ENCODE measurements around the gene ZFYVE28.

Gene ZFYVE28

GRCh38 chr4:2268357-2269205, 149.9 kb downstream of the ZFYVE28 start:
- FAIRE-seq (no peak), DNase-seq (ENCODE audit: insufficient read length, low spot score) (no peak)
- TF ChIP-seq PAX5 (IDR thresholded peaks at IDR 0.05; ENCODE audit: insufficient read depth, low read length, severe bottlenecking) (no peak), TAF1 (IDR thresholded peaks at IDR 0.05; ENCODE audit: low read depth, low read length) (no peak), POLR2A (IDR thresholded peaks at IDR 0.05; ENCODE audit: low read depth, low read length) (no peak), POU2F2 (IDR thresholded peaks at IDR 0.05; ENCODE audit: low read depth, low read length) (no peak), POLR2AphosphoS5 (IDR thresholded peaks at IDR 0.05; ENCODE audit: low read depth, low read length) (no peak), SPI1 (IDR thresholded peaks at IDR 0.05; ENCODE audit: low read depth, low read length) (no peak)

- FAIRE-seq (no peak), DNase-seq (ENCODE audit: insufficient read length, low spot score) (no peak)
- TF ChIP-seq PAX5 (IDR thresholded peaks at IDR 0.05; ENCODE audit: insufficient read depth, low read length, severe bottlenecking), result no peak
- no peak for TF ChIP-seq TAF1 (IDR thresholded peaks at IDR 0.05; ENCODE audit: low read depth, low read length)
- TF ChIP-seq SPI1 (IDR thresholded peaks at IDR 0.05; ENCODE audit: low read depth, low read length), result no peak
- no peak for TF ChIP-seq POU2F2 (IDR thresholded peaks at IDR 0.05; ENCODE audit: low read depth, low read length)
- TF ChIP-seq POLR2A (IDR thresholded peaks at IDR 0.05; ENCODE audit: low read depth, low read length), result no peak
- no peak for TF ChIP-seq POLR2AphosphoS5 (IDR thresholded peaks at IDR 0.05; ENCODE audit: low read depth, low read length)
These were observed 150.6 kb downstream of the ZFYVE28 start for GRCh38 chr4:2267841-2268240.

- FAIRE-seq (no peak), DNase-seq (ENCODE audit: insufficient read length, low spot score) (no peak)
These were observed 151.1 kb downstream of the ZFYVE28 start for GRCh38 chr4:2267320-2267811.

GRCh38 chr4:2266821-2267220, 151.6 kb downstream of the ZFYVE28 start:
- no peak for TF ChIP-seq PAX5 (IDR thresholded peaks at IDR 0.05; ENCODE audit: insufficient read depth, low read length, severe bottlenecking)
- TF ChIP-seq POLR2A (IDR thresholded peaks at IDR 0.05; ENCODE audit: low read depth, low read length), result no peak
- no peak for TF ChIP-seq POLR2AphosphoS5 (IDR thresholded peaks at IDR 0.05; ENCODE audit: low read depth, low read length)
- TF ChIP-seq POU2F2 (IDR thresholded peaks at IDR 0.05; ENCODE audit: low read depth, low read length), result no peak
- no peak for TF ChIP-seq SPI1 (IDR thresholded peaks at IDR 0.05; ENCODE audit: low read depth, low read length)
- TF ChIP-seq TAF1 (IDR thresholded peaks at IDR 0.05; ENCODE audit: low read depth, low read length), result no peak
- no peak for FAIRE-seq

More at GRCh38 chr4:2267320-2267811, 151.1 kb downstream of the ZFYVE28 start:
- no peak for TF ChIP-seq POLR2AphosphoS5 (IDR thresholded peaks at IDR 0.05; ENCODE audit: low read depth, low read length)
- no peak for TF ChIP-seq TAF1 (IDR thresholded peaks at IDR 0.05; ENCODE audit: low read depth, low read length)
- TF ChIP-seq SPI1 (IDR thresholded peaks at IDR 0.05; ENCODE audit: low read depth, low read length), result no peak
- TF ChIP-seq POU2F2 (IDR thresholded peaks at IDR 0.05; ENCODE audit: low read depth, low read length), result no peak
- TF ChIP-seq POLR2A (IDR thresholded peaks at IDR 0.05; ENCODE audit: low read depth, low read length), result no peak
- TF ChIP-seq PAX5 (IDR thresholded peaks at IDR 0.05; ENCODE audit: insufficient read depth, low read length, severe bottlenecking), result no peak

GRCh38 chr4:2266181-2266580, 152.3 kb downstream of the ZFYVE28 start:
- DNase-seq (ENCODE audit: insufficient read length, low spot score) (no peak), FAIRE-seq (no peak)
- TF ChIP-seq POU2F2 (IDR thresholded peaks at IDR 0.05; ENCODE audit: low read depth, low read length) (no peak), POLR2AphosphoS5 (IDR thresholded peaks at IDR 0.05; ENCODE audit: low read depth, low read length) (no peak), POLR2A (IDR thresholded peaks at IDR 0.05; ENCODE audit: low read depth, low read length) (no peak), SPI1 (IDR thresholded peaks at IDR 0.05; ENCODE audit: low read depth, low read length) (no peak), TAF1 (IDR thresholded peaks at IDR 0.05; ENCODE audit: low read depth, low read length) (no peak), PAX5 (IDR thresholded peaks at IDR 0.05; ENCODE audit: insufficient read depth, low read length, severe bottlenecking) (no peak)

More at GRCh38 chr4:2266821-2267220, 151.6 kb downstream of the ZFYVE28 start:
- DNase-seq (ENCODE audit: insufficient read length, low spot score), result no peak

GRCh38 chr4:2265113-2266110, 153.0 kb downstream of the ZFYVE28 start:
- TF ChIP-seq POLR2AphosphoS5 (IDR thresholded peaks at IDR 0.05; ENCODE audit: low read depth, low read length), result no peak
- TF ChIP-seq POLR2A (IDR thresholded peaks at IDR 0.05; ENCODE audit: low read depth, low read length), result no peak
- no peak for TF ChIP-seq PAX5 (IDR thresholded peaks at IDR 0.05; ENCODE audit: insufficient read depth, low read length, severe bottlenecking)
- TF ChIP-seq SPI1 (IDR thresholded peaks at IDR 0.05; ENCODE audit: low read depth, low read length), result no peak
- TF ChIP-seq POU2F2 (IDR thresholded peaks at IDR 0.05; ENCODE audit: low read depth, low read length), result no peak
- no peak for TF ChIP-seq TAF1 (IDR thresholded peaks at IDR 0.05; ENCODE audit: low read depth, low read length)
- FAIRE-seq (no peak), DNase-seq (ENCODE audit: insufficient read length, low spot score) (no peak)

- no peak for TF ChIP-seq POU2F2 (IDR thresholded peaks at IDR 0.05; ENCODE audit: low read depth, low read length)
- no peak for TF ChIP-seq PAX5 (IDR thresholded peaks at IDR 0.05; ENCODE audit: insufficient read depth, low read length, severe bottlenecking)
- TF ChIP-seq TAF1 (IDR thresholded peaks at IDR 0.05; ENCODE audit: low read depth, low read length), result no peak
- TF ChIP-seq POLR2AphosphoS5 (IDR thresholded peaks at IDR 0.05; ENCODE audit: low read depth, low read length), result no peak
- TF ChIP-seq POLR2A (IDR thresholded peaks at IDR 0.05; ENCODE audit: low read depth, low read length), result no peak
- TF ChIP-seq SPI1 (IDR thresholded peaks at IDR 0.05; ENCODE audit: low read depth, low read length), result no peak
- DNase-seq (ENCODE audit: insufficient read length, low spot score) (no peak), FAIRE-seq (no peak)
These were observed 153.9 kb downstream of the ZFYVE28 start for GRCh38 chr4:2264481-2265041.

GRCh38 chr4:2263926-2264321, 154.5 kb downstream of the ZFYVE28 start:
- FAIRE-seq (no peak), DNase-seq (ENCODE audit: insufficient read length, low spot score) (no peak)
- no peak for TF ChIP-seq SPI1 (IDR thresholded peaks at IDR 0.05; ENCODE audit: low read depth, low read length)
- TF ChIP-seq POLR2A (IDR thresholded peaks at IDR 0.05; ENCODE audit: low read depth, low read length), result no peak
- no peak for TF ChIP-seq POLR2AphosphoS5 (IDR thresholded peaks at IDR 0.05; ENCODE audit: low read depth, low read length)
- no peak for TF ChIP-seq TAF1 (IDR thresholded peaks at IDR 0.05; ENCODE audit: low read depth, low read length)
- no peak for TF ChIP-seq POU2F2 (IDR thresholded peaks at IDR 0.05; ENCODE audit: low read depth, low read length)
- TF ChIP-seq PAX5 (IDR thresholded peaks at IDR 0.05; ENCODE audit: insufficient read depth, low read length, severe bottlenecking), result no peak
